Inferior parietal cortex (tissue), 1 donor: ENCODE data around the gene DGKK.

Experiments used
- DNase-seq: peaks from one replicate; pipeline ENCODE4 v3.0.0-alpha.2; 2016; ENCODE audit errors: extremely low spot score

The DGKK gene

GRCh38 chrX:50470103-50471031 is at the start of gene DGKK:
Gene DGKK (minus strand): TSS chrX:50470825. CDS start chrX:50470678, 147 bp downstream.
- no peak for DNase-seq

- DNase-seq: no peak
These were observed 44.2 kb upstream of the DGKK start for GRCh38 chrX:50514811-50515210.

- no peak for DNase-seq
These were observed 26.5 kb upstream of the DGKK start for GRCh38 chrX:50497114-50497513.

GRCh38 chrX:50495616-50496015 is 25.0 kb upstream of the DGKK start:
- DNase-seq: no peak

GRCh38 chrX:50492720-50493119 is 22.1 kb upstream of the DGKK start:
- DNase-seq: no peak

GRCh38 chrX:50484662-50485061 is 14.0 kb upstream of the DGKK start:
- DNase-seq: no peak

- DNase-seq: no peak
These were observed 12.7 kb upstream of the DGKK start for GRCh38 chrX:50483283-50483682.

- DNase-seq: no peak
These were observed 4.6 kb upstream of the DGKK start for GRCh38 chrX:50475208-50475607.

- DNase-seq: no peak
These were observed 765 bp upstream of the DGKK start for GRCh38 chrX:50471390-50471789.

GRCh38 chrX:50469206-50469605 is 1.4 kb downstream of the DGKK start:
- DNase-seq: no peak

- no peak for DNase-seq
These were observed 11.0 kb downstream of the DGKK start for GRCh38 chrX:50459615-50460014.

- no peak for DNase-seq
These were observed 12.1 kb downstream of the DGKK start for GRCh38 chrX:50458483-50458882.

- DNase-seq: no peak
These were observed 13.7 kb downstream of the DGKK start for GRCh38 chrX:50456712-50457484.

- DNase-seq: no peak
These were observed 17.8 kb downstream of the DGKK start for GRCh38 chrX:50452782-50453181.

GRCh38 chrX:50450324-50450723 is 20.3 kb downstream of the DGKK start:
- DNase-seq: no peak

GRCh38 chrX:50448565-50448964 is 22.1 kb downstream of the DGKK start:
- no peak for DNase-seq

GRCh38 chrX:50447535-50447934 is 23.1 kb downstream of the DGKK start:
- no peak for DNase-seq

- DNase-seq: no peak
These were observed 28.1 kb downstream of the DGKK start for GRCh38 chrX:50442426-50443116.

- no peak for DNase-seq
These were observed 33.8 kb downstream of the DGKK start for GRCh38 chrX:50436797-50437196.

GRCh38 chrX:50432829-50433289 is 37.8 kb downstream of the DGKK start:
- DNase-seq: no peak

GRCh38 chrX:50431623-50432022 is 39.0 kb downstream of the DGKK start:
- DNase-seq: no peak

- no peak for DNase-seq
These were observed 39.6 kb downstream of the DGKK start for GRCh38 chrX:50430917-50431575.
